ENCODE data around the gene UNC79.
"Not testable (repeated sequence)": the region's sequence is repeated elsewhere in the genome, so short reads cannot be mapped to it uniquely, and the experiment has no call there.

UNC79 gene

GRCh38 chr14:93496856-93497741, 66.4 kb downstream of the UNC79 start:
- no peak for FAIRE-seq

- no peak for FAIRE-seq
Observed at GRCh38 chr14:93510056-93510455, 79.3 kb downstream of the UNC79 start.

GRCh38 chr14:93511001-93511400, 80.3 kb downstream of the UNC79 start:
- no peak for FAIRE-seq

- no peak for FAIRE-seq
Observed at GRCh38 chr14:93520053-93520607, 89.4 kb downstream of the UNC79 start.

GRCh38 chr14:93522221-93522620, 91.5 kb downstream of the UNC79 start:
- no peak for FAIRE-seq

- FAIRE-seq, result not testable (repeated sequence)
Observed at GRCh38 chr14:93525216-93525615, 94.5 kb downstream of the UNC79 start.

- FAIRE-seq, result no peak
Observed at GRCh38 chr14:93525696-93526451, 95.1 kb downstream of the UNC79 start.

GRCh38 chr14:93527203-93527607, 96.5 kb downstream of the UNC79 start:
- FAIRE-seq, result no peak

- no peak for FAIRE-seq
Observed at GRCh38 chr14:93528884-93529558, 98.3 kb downstream of the UNC79 start.

GRCh38 chr14:93531644-93532043, 100.9 kb downstream of the UNC79 start:
- FAIRE-seq, result no peak

- FAIRE-seq, result no peak
Observed at GRCh38 chr14:93532541-93532940, 101.8 kb downstream of the UNC79 start.

- no peak for FAIRE-seq
Observed at GRCh38 chr14:93533437-93533836, 102.7 kb downstream of the UNC79 start.

- no peak for FAIRE-seq
Observed at GRCh38 chr14:93533842-93534241, 103.1 kb downstream of the UNC79 start.

GRCh38 chr14:93535537-93535936, 104.8 kb downstream of the UNC79 start:
- FAIRE-seq, result no peak

- no peak for FAIRE-seq
Observed at GRCh38 chr14:93536945-93537344, 106.2 kb downstream of the UNC79 start.

GRCh38 chr14:93537951-93538350, 107.2 kb downstream of the UNC79 start:
- FAIRE-seq, result no peak

- no peak for FAIRE-seq
Observed at GRCh38 chr14:93538413-93538812, 107.7 kb downstream of the UNC79 start.

- FAIRE-seq, result no peak
Observed at GRCh38 chr14:93540235-93540634, 109.5 kb downstream of the UNC79 start.

- peak; percentile 93 for FAIRE-seq
Observed at GRCh38 chr14:93543766-93544165, 113.0 kb downstream of the UNC79 start.

- no peak for FAIRE-seq
Observed at GRCh38 chr14:93544212-93544611, 113.5 kb downstream of the UNC79 start.

- FAIRE-seq, result no peak
Observed at GRCh38 chr14:93546642-93547041, 115.9 kb downstream of the UNC79 start.

GRCh38 chr14:93548102-93548843, 117.5 kb downstream of the UNC79 start:
- FAIRE-seq, result no peak
